GM21576 (cell line): ENCODE data around the gene MSH6.
"Not testable (repeated sequence)": the region's sequence is repeated elsewhere in the genome, so short reads cannot be mapped to it uniquely, and the experiment has no call there.

ENCODE experiments used
- ATAC-seq: cut with Tn5 transposase; IDR thresholded peaks from one replicate; pipeline ENCODE4 v1.9.1; 2021; ENCODE audit warnings: mild to moderate bottlenecking, moderate library complexity; ENCODE audit not compliant: unreplicated experiment

Gene MSH6

DNA sequence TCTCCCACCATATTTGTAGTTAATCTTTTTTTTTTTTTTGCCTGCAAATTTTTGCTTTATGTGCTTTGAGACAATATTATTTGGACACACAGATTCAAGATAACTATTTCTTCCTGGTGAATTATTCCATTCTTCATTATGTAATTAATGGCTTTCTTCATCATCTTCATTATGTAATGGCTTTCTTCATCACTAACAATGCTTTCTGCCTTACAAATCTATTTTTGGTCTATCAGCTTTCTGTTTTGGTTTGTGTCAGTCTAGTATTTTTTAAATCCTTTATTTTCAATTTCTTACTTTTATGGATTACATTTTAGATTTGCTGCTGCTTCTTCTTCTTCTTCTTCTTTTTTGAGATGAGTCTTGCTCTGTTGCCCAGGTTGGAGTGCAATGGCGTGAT is 60.5 kb downstream of the MSH6 start:
- ATAC-seq = no peak

DNA sequence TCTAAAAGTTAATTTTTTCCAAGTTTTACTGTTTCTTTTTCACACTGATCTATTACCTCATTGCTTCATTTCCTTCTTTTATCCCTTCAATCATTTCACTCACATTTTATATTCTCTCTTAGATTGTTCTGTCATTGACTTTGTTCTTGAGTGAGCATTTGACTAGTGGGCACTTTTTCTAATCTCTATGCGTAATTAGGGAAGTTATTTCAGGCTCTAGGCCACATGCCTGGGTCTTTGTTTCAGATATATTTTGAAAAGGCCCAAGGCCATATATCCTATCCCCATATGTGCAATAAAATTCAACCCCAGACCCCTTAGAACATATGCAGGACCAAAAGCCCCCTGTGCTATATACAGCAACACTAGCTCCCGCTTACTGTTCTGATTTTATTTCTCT is 61.2 kb downstream of the MSH6 start:
- no peak for ATAC-seq

GRCh38 chr2:47849368-47849767 is 66.4 kb downstream of the MSH6 start:
- no peak for ATAC-seq

DNA sequence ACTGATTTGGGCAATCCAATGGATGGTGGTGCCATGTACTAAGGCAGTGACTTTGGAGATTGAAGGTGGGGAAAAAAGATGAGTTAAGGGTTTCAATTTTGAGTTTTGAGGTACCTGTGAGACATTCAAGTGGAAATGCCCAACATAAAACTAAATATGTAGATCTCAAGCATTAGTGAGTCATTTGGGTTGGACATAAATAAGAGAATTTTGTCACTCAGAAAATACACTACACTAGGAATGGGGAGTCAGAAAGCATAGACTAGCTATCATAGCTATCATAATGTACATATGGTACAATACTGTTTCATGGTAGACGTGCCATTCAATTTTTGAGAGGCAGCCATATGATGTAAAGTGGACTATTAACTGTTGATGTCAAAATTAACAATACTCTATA is 67.3 kb downstream of the MSH6 start:
- no peak for ATAC-seq

DNA sequence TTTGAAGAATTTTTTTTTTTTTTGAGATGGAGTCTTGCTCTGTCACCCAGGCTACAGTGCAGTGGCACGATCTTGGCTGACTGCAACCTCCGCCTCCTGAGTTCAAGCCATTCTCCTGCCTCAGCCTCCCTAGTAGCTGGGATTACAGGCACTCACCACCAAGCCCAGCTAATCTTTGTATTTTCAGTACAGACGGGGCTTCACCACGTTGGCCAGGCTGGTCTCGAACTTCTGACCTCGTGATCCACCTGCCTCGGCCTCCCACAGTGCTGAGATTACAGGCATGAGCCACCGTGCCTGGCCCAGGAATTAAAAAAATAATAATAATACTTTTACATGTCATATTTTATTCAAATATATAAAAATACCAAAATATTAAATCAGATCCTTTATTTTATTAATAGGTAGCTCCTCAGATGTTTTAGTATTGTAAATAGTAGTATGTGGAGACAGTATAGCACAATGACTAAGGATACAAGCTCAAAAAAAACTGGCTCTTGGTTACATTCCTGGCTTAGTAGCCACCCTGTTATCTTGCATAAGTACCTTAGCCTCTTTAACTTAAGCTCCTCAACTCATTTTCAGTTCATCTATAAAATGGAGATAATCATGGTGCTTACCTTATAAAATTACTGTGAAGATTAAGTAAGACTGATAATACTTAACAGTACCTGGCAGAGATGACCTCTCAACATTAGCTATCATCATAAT is 70.3 kb downstream of the MSH6 start:
- not testable (repeated sequence) for ATAC-seq
